CD4-positive, alpha-beta T cell (primary cell): ENCODE measurements around the gene TTC39B. TPM values are rescaled to one million over a fixed set of nuclear protein-coding genes. Genes with fewer than 3 reads are reported as not detected.

Experiments
- ATAC-seq: fragments of 200-7000 bp; cut with Tn5 transposase; one replicate; pipeline ENCODE4 v1.10.0; 2022; ENCODE audit warnings: mild to moderate bottlenecking; ENCODE audit not compliant: poor library complexity
- CTCF ChIA-PET: fragments of 350-600 bp; sonication (Branson Sonifier 250); formaldehyde crosslinking; loops from one replicate; lab custom pipeline; 2021; ENCODE audit warnings: antibody characterized with exemption, inconsistent platforms; lab: Charles Lee
- POLR2A ChIA-PET: fragments of 350-600 bp; sonication (Branson Sonifier 250); formaldehyde crosslinking; loops from one replicate; lab custom pipeline; 2021; ENCODE audit warnings: antibody characterized with exemption, inconsistent platforms; lab: Charles Lee
- DNase-seq, 14 experiments: peaks; one replicate each; pipeline ENCODE4 v3.0.0-alpha.2; 2013 to 2020; ENCODE audit warnings: mixed read lengths in 2 of 14
- H3K27ac ChIP-seq, 2 donors: one replicate each; pipeline versions ENCODE4 v1.5.1 to v1.7.0; 2013; ENCODE audit warnings: low read length in 2 of 2, low read depth in 1 of 2, mild to moderate bottlenecking in 1 of 2
- H3K27me3 ChIP-seq, 2 experiments: 1 replicate in 1 of 2; 2 replicates in 1 of 2; pipeline versions ENCODE4 v1.6.1 to v1.7.0; 2013; ENCODE audit warnings: low read length in 2 of 2, control low read depth in 1 of 2, mild to moderate bottlenecking in 1 of 2, moderate library complexity in 1 of 2; ENCODE audit not compliant: insufficient read depth in 2 of 2, control insufficient read depth in 1 of 2
- H3K36me3 ChIP-seq: one replicate; pipeline ENCODE4 v1.6.1; 2013; ENCODE audit warnings: low read length, control low read depth; ENCODE audit not compliant: insufficient read depth
- H3K4me1 ChIP-seq: one replicate; pipeline ENCODE4 v1.6.1; 2013; ENCODE audit warnings: low read length, control low read depth; ENCODE audit not compliant: insufficient read depth
- H3K4me3 ChIP-seq: one replicate; pipeline ENCODE4 v1.5.1; 2013; ENCODE audit warnings: mild to moderate bottlenecking, low read length, moderate library complexity
- H3K9me3 ChIP-seq, 2 experiments: 1 replicate in 1 of 2; 2 replicates in 1 of 2; pipeline versions ENCODE4 v1.6.1 to v1.7.0; 2013; ENCODE audit warnings: low read length in 2 of 2, mild to moderate bottlenecking in 2 of 2, control low read depth in 1 of 2, moderate library complexity in 1 of 2; ENCODE audit not compliant: control insufficient read depth in 1 of 2, insufficient read depth in 1 of 2
- H3K27ac Mint-ChIP-seq: one replicate; pipeline ENCODE4 v1.8.0; 2020; ENCODE audit warnings: mixed read lengths
- H3K27me3 Mint-ChIP-seq: one replicate; pipeline ENCODE4 v1.8.0; 2021; ENCODE audit warnings: mixed read lengths
- H3K36me3 Mint-ChIP-seq: one replicate; pipeline ENCODE4 v1.8.0; 2021; ENCODE audit warnings: low read depth, mixed read lengths
- H3K4me1 Mint-ChIP-seq: one replicate; pipeline ENCODE4 v1.8.0; 2021; ENCODE audit warnings: low read depth, mixed read lengths
- H3K4me3 Mint-ChIP-seq: one replicate; pipeline ENCODE4 v1.8.0; 2020; ENCODE audit warnings: mild to moderate bottlenecking, mixed read lengths
- H3K9me3 Mint-ChIP-seq: one replicate; pipeline ENCODE4 v1.8.0; 2020; ENCODE audit warnings: mixed read lengths
- intact Hi-C, 2 experiments: fragments of 100-400 bp; cut with DNase I in 1 of 2; cut with micrococcal nuclease in 1 of 2; formaldehyde crosslinking; loops; one replicate each; pipeline versions ENCODE4 v1.15.1 to v1.9.0; 2023 to 2025; cut with DNase I, micrococcal nuclease
- total RNA-seq, 174 experiments: library from RNA in 2 of 174; stranded (reverse) in 2 of 174; gene quantifications; one replicate each; pipeline ENCODE4 v1.2.3 and lab custom pipeline; 2021 to 2026
- TF ChIP-seq, protein P1 (sequence below): fragments of 200-600 bp; IDR thresholded peaks from one replicate; pipeline ENCODE4 v1.8.0; 2022; ENCODE audit warnings: antibody characterized with exemption, mild to moderate bottlenecking

The TTC39B gene
- total RNA-seq, 2 experiments from 2014 or later = 37.6 to 43.6 TPM

DNA sequence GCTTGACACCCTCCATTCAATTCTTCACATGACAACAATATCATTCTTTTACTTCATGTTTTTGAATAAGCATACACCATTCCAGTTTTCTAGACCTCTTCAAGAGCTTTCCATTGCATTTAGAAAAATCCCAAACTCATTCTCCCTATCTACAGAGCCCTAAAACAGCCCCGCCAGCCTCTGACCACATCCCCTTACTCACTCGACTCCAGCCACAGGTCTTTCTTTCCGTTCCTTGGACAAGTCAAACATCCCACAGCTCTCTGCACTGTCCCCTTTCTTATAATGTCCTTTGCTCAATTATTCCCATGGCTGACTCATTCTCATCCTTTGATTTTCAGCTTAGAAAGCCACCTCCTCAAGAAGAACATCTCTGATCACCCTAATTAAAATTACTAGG lies 38.2 kb downstream of the TTC39B start:
- H3K27ac Mint-ChIP-seq = no peak overlapping the region
- H3K4me1 Mint-ChIP-seq = peaks cover 44% of the 10 kb centered on the region
- no peaks in the 10 kb centered on the region for H3K9me3 ChIP-seq
- H3K27ac ChIP-seq = no peak overlapping the region
- no peak overlapping the region for H3K4me3 Mint-ChIP-seq
- H3K27me3 Mint-ChIP-seq = no peaks in the 10 kb centered on the region
- peaks cover 32% of the 10 kb centered on the region for H3K36me3 Mint-ChIP-seq
- ATAC-seq (no peak), DNase-seq (no peak)
- H3K4me1 ChIP-seq = peaks cover 10% of the 10 kb centered on the region
- TF ChIP-seq, protein P1, sequence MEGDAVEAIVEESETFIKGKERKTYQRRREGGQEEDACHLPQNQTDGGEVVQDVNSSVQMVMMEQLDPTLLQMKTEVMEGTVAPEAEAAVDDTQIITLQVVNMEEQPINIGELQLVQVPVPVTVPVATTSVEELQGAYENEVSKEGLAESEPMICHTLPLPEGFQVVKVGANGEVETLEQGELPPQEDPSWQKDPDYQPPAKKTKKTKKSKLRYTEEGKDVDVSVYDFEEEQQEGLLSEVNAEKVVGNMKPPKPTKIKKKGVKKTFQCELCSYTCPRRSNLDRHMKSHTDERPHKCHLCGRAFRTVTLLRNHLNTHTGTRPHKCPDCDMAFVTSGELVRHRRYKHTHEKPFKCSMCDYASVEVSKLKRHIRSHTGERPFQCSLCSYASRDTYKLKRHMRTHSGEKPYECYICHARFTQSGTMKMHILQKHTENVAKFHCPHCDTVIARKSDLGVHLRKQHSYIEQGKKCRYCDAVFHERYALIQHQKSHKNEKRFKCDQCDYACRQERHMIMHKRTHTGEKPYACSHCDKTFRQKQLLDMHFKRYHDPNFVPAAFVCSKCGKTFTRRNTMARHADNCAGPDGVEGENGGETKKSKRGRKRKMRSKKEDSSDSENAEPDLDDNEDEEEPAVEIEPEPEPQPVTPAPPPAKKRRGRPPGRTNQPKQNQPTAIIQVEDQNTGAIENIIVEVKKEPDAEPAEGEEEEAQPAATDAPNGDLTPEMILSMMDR = no peak
- no peaks in the 10 kb centered on the region for H3K9me3 Mint-ChIP-seq
- POLR2A ChIA-PET = no interaction called here
- no peak overlapping the region for H3K4me3 ChIP-seq
- H3K27me3 ChIP-seq = no peaks in the 10 kb centered on the region
- H3K36me3 ChIP-seq = no peaks in the 10 kb centered on the region
- intact Hi-C loops = no loop called here
- CTCF ChIA-PET = no interaction called here

DNA sequence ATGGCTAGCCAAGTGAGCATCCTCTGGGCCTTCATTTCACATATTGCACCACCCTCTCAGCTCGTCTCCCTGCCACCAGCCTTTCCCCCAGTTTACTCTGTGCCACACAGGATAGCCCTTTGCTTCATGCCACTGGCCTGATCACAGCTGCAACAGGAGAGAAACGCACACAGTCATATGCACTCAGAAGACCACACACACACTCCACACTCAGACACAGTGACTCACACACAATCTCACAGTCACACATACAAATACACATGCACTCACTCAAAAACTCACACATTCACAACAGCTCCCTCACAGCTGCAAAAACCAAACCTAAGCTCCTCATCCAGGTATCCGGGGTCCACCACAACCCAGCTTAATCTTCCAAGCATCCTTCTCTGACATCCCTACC lies 38.7 kb downstream of the TTC39B start:
- no peak overlapping the region for H3K4me3 ChIP-seq
- ChIA-PET CTCF (no interaction called here), POLR2A (no interaction called here)
- H3K9me3 ChIP-seq = no peaks in the 10 kb centered on the region
- Mint-ChIP-seq H3K27ac (no peak overlapping the region), H3K36me3 (peaks cover 36% of the 10 kb centered on the region), H3K4me1 (peaks cover 40% of the 10 kb centered on the region), H3K4me3 (no peak overlapping the region), H3K9me3 (no peaks in the 10 kb centered on the region), H3K27me3 (no peaks in the 10 kb centered on the region)
- DNase-seq = no peak
- H3K27ac ChIP-seq = no peak overlapping the region
- no peak for ATAC-seq
- peaks cover 6% of the 10 kb centered on the region for H3K4me1 ChIP-seq
- H3K36me3 ChIP-seq = no peaks in the 10 kb centered on the region
- TF ChIP-seq, protein P1 = no peak
- H3K27me3 ChIP-seq = no peaks in the 10 kb centered on the region
- intact Hi-C loops = no loop called here

DNA sequence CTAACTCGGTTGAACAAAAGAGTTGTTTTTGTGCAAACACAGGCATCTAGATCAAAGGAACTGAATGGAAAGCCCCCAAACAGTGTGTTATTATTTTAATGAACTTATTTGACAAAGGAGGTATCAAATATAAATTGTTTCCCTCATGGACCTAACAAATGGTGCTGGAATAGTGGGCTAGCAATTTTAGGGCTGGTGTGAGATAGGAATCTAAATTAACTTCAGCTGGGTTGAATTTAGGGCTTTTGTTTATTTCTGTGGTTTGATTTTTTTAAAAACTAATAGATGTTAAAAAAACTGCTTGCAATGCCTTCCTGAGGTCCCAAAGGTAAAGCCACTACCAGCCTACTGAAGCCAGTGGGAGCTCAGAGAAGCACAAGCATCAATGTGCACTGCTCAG lies 42.1 kb downstream of the TTC39B start:
- Mint-ChIP-seq H3K36me3 (peaks cover 53% of the 10 kb centered on the region), H3K4me3 (no peak overlapping the region), H3K27ac (no peak overlapping the region), H3K27me3 (no peaks in the 10 kb centered on the region), H3K4me1 (peaks cover 30% of the 10 kb centered on the region), H3K9me3 (no peaks in the 10 kb centered on the region)
- Histone ChIP-seq H3K27me3 (no peaks in the 10 kb centered on the region), H3K27ac (no peak overlapping the region), H3K9me3 (no peaks in the 10 kb centered on the region), H3K4me1 (no peaks in the 10 kb centered on the region), H3K4me3 (no peak overlapping the region), H3K36me3 (peaks cover 2% of the 10 kb centered on the region)
- intact Hi-C loops = no loop called here
- TF ChIP-seq, protein P1 = no peak
- ChIA-PET POLR2A (no interaction called here), CTCF (no interaction called here)
- DNase-seq (no peak), ATAC-seq (no peak)
